ENCODE measurements around the gene UBE2E2.

Gene UBE2E2

DNA sequence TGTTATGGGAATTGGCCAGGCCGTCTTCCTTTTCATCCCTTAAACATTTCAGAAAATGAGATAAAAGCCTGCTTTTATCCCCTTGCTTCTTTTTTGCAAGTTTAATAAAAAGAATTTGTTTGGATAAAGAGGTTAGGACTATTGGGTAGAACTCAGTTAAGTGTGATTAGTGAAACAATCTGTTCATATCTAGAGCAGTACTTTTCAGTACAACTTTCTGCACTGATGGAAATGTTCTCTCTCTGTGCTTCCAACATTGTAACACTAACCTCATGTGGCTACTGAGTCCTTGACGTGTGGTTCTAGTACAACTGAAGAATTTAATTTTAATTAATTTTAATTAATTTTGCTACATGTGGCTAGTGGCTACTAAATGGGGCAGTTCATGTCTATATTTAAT is 246.9 kb downstream of the UBE2E2 start:
- DNase-seq: no peak

DNA sequence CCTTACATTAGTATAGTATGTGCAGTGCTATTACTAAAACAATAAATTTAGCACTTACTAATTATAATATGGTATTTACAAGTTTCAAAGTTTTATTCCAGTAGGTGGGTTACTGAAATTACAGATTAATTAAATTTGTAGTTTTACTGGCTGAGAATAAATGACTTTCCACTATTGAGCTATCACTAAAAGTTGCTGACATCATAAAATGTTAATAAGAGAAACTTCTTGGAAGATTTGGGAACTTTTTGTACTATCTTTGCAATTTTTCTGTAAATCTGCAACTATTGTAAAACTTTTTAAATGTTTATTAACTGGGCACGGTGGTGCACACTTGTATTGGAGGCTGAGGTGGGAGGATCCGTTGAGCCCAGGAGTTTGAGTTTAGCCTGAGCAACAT is 247.7 kb downstream of the UBE2E2 start:
- no peak for DNase-seq

DNA sequence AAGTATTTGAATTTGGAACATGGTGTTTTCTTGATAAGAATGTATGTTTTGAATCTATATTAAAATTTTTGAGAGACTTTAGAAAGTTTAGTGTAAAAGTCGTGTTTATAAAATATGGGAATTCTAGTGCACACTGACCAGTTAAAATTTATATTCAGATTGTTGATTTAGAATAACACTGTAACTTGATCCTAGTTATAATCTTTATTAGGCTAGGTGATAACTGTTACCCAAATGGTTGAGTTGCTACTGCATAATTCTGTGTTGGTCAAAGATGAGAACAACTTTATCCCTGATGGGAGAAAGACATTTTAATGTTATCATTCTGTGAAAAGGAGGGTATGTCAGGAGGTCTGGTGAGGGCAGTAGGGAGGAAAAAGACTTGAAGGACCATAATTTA is 249.3 kb downstream of the UBE2E2 start:
- DNase-seq: no peak

DNA sequence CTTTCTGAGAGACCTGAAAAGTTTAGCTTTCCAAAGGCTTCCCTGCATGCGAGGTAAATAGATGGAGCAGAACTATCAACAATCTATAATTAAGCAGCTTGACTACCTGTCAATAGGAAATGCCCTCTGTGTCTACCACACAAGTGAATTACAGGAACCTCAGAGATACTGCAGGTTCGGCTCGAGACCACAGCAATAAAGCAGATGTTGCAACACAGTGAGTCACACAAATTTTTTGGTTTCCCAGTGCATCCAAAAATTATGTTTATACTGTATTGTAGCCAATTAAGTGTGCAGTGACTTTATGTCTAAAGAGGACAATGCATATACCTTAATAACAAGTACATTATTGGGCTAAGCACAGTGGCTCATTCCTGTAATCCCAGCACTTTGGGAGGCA is 252.0 kb downstream of the UBE2E2 start:
- DNase-seq: no peak

DNA sequence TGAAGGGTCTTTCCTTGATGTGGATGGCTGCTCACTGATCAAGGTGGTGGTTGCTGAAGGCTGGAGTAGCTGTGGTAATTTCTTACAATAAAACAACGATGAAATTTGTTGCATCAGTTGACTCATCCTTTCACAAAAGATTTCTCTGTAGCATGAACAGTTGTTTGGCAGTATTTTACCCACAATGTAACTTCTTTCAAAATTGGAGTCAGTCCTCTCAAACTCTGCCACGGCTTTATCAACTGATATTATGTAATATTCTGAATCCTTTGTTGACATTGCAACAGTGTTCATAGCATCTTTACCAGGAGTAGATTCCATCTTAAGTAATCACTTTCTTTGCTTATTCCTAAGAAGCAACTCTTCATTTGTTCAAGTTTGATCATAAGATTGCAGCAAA is 252.6 kb downstream of the UBE2E2 start:
- no peak for DNase-seq

DNA sequence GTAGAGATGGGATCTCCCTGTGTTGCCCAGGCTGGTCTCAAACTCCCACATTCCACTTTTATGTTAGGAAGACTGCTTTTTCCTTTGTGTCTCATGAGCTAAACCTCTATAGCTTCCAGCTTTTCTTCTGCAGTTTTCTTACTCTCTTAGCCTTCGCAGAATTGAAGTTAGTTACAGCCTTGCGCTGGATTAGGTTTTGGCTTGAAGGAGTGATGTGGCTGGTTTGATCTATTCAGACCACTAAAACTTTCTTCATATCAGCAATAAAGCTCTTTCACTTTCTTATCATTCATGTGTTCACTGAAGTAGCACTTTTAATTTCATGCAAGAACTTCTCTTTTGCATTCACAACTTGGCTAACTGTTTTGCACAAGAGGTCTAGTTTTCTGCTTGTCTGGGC is 254.6 kb downstream of the UBE2E2 start:
- DNase-seq: no peak

DNA sequence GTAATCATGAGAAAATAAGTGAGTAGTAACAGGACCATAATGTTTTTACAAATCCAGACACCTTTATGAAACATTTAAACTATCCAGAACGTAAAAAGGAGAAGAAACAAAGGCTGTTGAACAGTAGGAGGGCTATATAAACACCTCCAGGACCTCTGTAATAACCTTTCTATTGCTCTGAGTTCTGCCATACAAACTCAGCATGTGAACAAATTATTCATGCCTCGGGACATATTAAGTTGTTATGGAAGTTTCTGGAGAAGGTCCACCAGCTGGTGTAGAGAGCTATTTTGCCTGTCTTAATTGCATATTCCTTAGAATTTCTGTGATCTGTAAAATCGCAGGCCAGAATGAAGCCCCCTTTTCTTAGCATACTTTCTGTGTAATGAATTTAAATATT is 256.3 kb downstream of the UBE2E2 start:
- no peak for DNase-seq

DNA sequence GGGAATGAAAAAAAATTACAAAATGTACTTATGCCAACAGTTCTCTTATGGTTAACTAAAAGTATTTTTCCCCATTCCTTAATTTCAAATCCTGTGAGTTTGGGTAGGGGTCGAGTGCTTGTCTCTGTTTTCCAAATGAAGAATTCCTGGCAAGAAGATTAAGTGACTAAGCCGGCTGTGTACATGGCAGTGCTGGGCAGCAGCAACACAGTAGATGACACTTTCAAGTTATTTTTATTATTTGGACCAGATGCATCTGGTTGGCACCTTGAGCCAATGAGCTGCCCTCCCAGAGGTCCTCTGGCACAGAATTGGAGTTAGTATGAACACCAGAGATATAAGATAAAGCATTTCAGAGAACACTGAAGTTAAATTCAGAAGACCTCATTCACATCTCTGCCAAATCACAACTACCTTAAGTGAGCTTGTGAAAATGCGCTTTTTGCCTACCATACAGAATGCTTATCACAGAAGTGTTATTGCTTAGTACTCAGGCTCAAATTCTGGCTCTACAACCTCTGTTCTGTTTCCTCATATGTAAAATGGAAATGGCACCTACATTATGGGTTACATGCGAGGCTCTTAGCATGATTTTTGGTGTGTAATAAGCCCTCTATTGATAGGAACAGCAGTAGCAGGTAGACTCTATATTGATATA is 256.9 kb downstream of the UBE2E2 start:
- no peak for DNase-seq

DNA sequence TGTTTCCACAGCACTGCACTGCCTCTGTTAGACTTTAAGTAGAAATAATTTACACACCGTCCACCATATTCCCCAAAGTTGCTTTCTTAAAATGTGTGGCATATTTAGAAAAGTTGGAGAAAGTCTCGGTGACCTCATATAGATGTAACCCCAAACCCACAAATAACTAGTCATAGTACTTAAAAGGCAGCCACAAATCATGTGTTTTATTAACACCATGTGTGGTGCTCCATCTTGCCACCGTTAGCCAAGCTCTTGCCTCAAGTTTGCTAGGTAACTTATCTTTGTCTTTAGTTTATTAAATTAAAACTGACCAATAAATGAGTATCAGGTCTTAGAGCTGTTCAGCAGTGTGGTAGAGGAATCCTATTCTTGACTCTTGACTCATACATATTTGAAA is 257.9 kb downstream of the UBE2E2 start:
- no peak for DNase-seq

DNA sequence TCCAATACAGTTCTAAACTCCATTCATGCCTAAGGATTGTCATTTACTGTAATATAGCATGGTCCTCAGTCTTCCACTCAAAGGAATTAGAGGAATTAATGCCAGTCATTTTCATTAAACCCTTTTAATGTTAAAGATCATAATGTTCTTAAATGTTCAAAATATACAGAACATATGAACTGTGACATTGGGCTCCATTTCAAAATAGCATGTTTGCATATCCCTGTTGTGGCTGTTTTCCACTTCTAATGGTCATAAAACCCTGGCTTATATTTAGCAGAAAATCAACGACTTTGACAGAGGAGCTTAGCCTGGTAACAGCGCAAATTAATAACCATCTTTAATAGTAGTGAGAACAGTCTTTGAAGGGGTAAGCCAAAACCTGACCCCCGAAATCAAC is 260.7 kb downstream of the UBE2E2 start:
- no peak for DNase-seq

DNA sequence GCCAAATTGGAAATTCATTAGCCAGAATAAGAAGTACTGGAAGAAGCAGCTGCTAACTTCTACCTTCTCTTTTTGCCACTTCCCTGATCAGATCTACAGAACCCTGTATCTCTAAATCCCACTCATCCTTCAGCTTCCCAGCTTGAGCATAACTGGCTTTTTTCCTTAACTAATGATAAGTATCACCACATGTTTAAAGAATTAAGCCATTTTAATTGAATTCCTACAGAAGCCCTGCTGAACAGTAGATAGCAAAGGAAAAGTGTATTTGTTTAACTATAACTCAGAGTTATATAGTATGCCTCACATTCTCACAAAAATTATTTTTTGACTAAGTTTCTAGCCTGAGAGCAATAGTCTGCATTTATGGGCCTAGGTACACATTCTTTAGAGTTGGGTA is 262.4 kb downstream of the UBE2E2 start:
- DNase-seq: no peak

DNA sequence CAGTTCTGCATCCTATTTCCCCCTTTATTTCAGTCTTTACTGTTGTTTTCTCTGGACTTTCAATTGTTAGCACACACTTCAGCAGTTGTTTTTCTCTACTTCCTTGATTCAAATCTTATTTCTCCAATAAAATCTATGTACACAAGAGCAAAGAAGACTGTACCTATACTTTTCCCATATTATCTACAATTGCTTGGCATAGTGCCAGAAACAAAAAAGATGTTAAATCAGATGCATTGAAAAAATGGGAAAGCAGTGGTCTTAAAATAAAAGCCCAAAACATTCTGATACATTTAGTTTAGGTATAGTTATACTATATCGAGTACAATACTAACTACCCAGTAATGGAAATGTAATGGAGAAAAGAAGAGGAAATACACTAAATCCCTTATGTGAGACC is 265.1 kb downstream of the UBE2E2 start:
- no peak for DNase-seq

DNA sequence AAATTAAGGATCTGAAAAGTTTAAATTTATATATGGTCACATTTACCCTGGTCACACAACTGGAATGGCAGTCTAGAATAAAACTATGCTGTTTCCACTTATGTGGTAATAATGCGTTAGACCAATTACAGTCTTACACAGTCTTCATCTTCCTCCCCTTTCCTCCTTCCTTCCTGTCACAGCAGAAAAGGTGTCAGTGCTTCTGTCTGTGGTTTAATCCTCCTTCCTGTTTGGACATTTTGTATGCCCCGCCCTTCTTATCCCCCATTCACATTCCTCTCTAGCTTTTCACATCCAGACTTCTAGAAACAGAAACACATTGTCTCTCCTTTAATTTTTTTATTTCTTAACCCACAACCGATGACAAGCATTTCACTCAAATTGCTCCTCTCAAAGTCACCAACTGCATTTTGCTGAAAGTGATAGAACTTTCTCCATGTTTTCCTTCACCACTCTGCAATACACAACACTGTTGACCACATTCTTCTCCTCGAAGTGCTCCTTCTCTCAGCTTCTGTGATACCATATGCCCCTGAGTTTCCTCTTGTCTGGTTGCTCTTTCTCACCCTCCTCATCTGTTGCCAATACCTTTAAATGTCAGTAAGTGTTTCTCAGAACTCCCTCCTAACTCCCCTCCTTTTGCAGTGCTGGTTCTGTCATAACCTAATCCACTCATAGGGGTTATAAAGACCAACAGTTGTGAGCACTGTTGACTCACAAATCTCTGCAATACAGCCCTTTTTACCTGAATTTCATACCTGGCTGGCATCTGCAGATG is 271.6 kb downstream of the UBE2E2 start:
- no peak for DNase-seq

DNA sequence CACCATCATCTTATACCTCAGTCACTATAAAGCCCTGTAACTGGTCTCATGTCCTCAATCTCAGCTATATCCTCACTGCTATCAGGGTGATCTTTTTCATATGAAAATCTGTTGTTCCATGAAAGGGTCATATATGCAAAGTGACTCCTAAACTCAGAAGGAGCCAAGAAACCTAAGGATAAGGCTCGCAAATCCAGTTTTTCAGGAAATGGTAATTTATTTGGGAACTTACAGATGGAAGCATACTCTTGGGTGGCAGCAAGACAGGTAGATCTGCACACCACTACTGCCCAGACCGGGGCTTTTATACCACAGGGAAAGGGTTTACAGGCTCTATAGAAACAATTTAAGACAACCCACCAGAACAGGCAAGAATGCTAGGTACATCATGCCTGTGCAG is 272.3 kb downstream of the UBE2E2 start:
- DNase-seq: no peak

DNA sequence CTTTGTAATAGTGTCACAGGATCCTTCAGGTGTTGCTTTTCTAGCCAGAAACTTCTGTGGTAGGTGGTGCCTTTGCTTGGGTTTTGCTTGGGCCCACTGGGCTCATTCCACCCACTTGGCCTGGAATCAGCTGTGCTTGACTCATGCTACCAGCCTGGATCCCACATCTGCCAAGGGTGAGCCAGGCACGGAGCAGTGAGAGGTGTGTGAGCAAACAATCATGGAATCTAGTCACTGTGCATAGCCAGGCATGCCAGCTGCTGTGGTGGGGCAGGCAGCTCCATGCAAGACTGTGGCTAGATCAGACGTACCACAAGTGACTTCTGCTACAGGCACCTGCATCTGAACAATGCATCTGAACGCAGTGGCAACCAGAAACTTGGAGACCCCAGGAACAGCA is 275.9 kb downstream of the UBE2E2 start:
- no peak for DNase-seq

DNA sequence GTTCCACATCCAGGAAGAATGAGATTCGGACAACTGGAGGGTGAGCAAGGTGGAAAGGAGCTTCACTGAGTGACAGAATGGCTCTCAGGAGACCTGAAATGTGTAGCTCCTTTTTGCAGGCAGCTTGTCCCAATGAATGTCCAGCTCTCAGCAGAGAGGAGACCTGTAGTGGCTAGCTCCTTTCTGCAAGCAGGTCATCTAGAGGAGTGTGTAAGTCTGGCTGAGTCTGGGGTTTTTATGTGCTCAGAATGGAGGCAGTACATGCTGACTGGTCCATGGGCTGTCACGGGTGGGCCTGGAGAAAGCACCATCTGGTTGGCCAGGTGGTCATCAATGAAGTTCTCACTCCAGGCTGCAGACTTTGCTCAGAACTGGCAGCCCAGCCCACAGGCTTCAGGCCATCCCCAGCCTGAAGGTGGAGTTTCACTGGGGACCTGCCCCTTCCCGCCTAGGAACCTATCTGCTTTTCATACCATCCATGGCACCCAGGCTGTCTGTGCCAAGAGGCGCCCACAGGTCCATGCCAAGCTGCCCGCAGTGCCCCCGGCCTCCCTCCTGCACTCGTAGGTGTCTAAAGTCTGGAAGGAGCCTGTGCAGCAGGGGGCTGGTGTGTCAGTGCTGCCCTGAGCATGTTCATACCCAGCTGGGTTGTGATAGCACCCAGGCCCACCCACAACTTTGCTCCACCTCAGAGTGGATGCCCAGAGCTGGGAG is 276.6 kb downstream of the UBE2E2 start:
- no peak for DNase-seq

DNA sequence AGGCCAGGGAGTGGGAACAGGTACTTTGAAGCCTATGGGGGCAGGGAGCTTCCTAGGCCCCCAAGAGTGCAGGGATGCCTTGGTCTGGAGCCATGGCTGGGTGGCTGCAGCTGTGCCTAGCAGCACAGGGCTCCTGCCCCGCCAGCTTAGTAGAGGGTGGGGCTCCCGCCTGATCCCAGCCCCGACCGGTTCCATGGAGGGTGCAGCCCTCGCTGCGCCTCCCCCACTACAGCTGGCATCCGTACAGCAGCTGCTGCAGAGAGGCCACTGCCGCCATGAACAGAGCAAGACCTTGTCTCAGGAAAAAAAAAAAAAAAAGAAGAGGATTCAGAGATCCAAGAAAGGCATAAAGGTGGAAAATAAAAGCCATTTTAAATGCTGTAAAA is 277.2 kb downstream of the UBE2E2 start:
- DNase-seq: no peak

DNA sequence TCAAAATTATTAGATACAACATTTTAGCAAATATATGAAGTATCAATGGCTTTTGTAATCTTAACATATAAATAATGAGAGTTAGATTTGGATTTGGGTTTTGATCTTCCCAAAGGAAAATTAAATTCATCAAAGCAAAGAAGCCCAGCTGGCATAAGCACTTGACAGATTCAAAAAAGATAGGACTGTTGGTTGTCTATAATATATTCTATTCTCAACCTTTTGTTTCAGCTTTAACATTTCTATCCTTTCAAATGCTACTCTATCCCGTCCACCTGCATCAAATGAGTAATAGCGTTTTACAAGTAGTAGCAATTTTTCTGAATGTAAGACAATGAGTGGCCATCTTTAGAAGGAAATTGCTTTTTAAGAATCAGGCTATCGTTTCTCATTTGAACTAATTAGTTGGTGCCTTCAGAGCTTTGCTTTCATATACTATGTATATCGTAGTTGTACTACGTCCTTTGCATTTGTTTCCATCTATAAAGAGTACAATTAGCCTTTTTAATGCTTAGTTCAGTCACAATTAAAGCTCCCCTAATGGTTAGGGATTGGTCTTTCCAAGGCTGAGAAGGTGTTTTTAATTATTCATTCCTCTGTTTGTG is 278.0 kb downstream of the UBE2E2 start:
- no peak for DNase-seq

DNA sequence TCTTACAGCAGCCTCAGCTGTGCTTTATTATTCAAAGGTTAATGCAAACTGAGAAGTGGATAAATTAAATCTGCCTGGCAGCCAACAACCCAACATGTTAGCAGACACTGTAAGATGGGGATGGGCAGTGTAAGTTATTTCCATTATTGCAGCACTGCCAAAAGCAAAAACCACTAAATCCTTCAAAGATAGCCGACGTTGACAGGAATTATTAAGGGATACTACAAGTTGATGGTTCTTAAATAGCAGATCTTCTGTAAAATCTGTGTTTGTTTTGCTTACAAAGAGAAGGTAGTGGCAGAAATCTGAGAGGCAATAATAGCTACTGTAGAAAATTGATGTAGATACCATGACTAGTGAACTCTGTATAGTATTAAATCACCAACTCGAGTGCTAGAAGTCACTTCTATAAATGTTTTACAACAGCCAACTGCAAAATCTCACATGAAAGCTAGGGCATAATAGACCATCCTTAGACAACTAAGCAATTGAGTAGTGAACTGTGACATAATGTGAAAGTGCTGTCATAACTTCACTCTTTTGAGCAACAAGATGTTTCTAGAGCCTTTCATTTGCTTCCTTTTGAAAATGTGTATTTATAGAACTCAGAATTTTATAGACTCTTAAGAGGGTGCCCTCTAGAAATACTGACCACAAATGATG is 278.6 kb downstream of the UBE2E2 start:
- no peak for DNase-seq

DNA sequence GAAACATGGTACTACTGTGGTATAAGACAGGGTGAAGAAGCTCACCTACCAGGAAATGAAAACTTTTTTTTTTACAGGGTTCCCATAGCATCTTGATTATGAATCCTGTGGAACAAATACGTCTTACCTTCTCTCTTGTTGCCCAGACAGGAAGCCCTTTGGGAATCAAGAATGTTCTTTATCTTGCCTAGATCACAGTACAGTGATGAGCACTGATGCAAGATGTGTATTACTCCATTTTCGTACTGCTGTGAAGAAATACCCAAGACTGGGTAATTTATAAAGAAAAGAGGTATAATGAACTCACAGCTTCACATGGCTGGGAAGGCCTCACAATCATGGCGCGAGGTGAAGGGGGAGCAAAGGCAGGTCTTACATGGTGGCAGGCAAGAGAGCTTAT is 281.3 kb downstream of the UBE2E2 start:
- DNase-seq: no peak

DNA sequence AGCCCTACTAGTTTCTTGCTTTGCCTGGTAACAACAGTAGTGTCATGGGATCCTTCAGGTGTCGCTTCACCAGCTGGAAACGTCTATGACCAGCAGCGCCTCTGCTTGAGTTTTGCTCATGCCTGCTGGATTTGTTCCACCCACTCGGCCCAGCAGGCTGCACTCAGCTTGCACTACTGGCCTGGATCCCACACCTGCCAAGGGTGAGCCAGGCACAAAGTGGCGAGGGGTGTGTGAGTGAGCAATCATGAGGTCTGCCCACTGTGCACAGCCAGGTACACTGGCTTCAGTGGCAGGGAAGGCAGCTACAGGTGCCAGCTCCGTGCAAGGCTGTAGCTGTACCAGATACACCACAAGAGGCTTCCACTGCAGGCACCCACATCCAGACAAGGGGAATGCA is 282.8 kb downstream of the UBE2E2 start:
- DNase-seq: no peak

DNA sequence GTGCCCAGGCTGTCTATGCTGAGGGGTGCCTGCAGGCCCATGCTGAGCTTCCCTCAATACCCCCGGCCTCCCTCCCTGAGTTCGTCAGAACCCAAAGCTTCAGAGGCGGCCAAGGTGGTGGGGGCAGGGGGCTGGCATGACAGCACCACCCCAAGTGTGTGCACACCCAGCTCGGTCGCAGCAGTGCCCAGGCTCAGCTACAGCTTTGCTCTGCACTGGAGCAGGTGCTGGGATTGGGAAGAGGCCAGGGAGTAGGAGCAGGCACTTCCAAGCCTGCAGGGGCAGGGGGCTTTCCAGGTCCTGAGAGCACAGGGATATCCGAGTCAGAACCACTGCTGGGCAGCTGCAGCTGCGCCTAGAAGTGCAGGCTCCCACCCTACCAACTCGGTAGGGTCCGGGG is 283.9 kb downstream of the UBE2E2 start:
- no peak for DNase-seq

DNA sequence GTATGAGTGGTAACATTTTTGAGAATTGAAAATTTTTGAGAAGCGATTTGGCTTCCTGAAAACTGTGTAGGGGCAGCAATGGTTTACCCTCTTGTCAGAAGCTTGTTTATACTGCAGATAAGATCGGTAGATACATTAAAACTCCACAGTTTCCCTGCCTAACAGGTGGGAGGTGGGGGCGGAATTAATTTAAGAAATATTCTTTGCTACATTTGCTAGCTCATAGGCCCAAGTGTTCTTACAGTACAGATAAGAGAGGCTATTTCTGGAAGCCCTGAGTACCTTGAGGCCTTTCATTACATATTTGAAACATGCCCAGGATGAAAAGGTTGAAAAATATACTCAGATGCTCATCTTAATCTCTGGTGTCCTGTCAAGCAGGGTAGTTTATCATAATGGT is 285.5 kb downstream of the UBE2E2 start:
- no peak for DNase-seq

Measured in CD4-positive, alpha-beta T cell treated with Interleukin-15 for 1 hour (primary cell).